PC-9 (cell line): Measurements from ENCODE around the gene MORF4L2. TPM values are rescaled to one million over a fixed set of nuclear protein-coding genes. Genes with fewer than 3 reads are reported as not detected.

Experiments used
- total RNA-seq: library from RNA; stranded (reverse); gene quantifications from 2 replicates; pipeline ENCODE4 v1.2.3, GENCODE V29; 2021

MORF4L2 gene
- total RNA-seq, 1 experiment from 2014 or later = 385 TPM

Other genes with a start within 250 kb of the MORF4L2 start
- 0.90 and 1.0 TPM in 2 replicates for gene RAB40A, start 167.2 kb downstream of the MORF4L2 start, total RNA-seq
- gene TCEAL4, start 101.2 kb downstream of the MORF4L2 start, total RNA-seq = 41.0 and 42.9 TPM in 2 replicates
- gene TCEAL3, start 78.7 kb downstream of the MORF4L2 start, total RNA-seq = 11.7 and 12.8 TPM in 2 replicates
- gene TCEAL1, start 57.7 kb downstream of the MORF4L2 start, total RNA-seq = 25.2 and 26.8 TPM in 2 replicates
- gene TMEM31, start 24.2 kb upstream of the MORF4L2 start, total RNA-seq = not detected in 2 replicates
- not detected in 2 replicates for gene PLP1, start 90.1 kb upstream of the MORF4L2 start, total RNA-seq
- not detected in 2 replicates for gene RAB9B, start 145.6 kb upstream of the MORF4L2 start, total RNA-seq